Activated CD4-positive, alpha-beta memory T cell treated with anti-CD3 and anti-CD28 coated beads for 36 hours (primary cell): Measurements from ENCODE around the gene DNAL4. TPM values are rescaled to one million over a fixed set of nuclear protein-coding genes. Genes with fewer than 3 reads are reported as not detected.
"Not testable (repeated sequence)": the region's sequence is repeated elsewhere in the genome, so short reads cannot be mapped to it uniquely, and the experiment has no call there.

Experiments used
- CTCF ChIA-PET: fragments of 350-600 bp; sonication (Branson Sonifier 250); formaldehyde crosslinking; loops from one replicate; lab custom pipeline; 2021; ENCODE audit warnings: antibody characterized with exemption, inconsistent platforms; lab: Charles Lee
- POLR2A ChIA-PET: fragments of 350-600 bp; sonication (Branson Sonifier 250); formaldehyde crosslinking; loops from one replicate; lab custom pipeline; 2021; ENCODE audit warnings: antibody characterized with exemption; lab: Charles Lee
- DNase-seq: peaks from one replicate; pipeline ENCODE4 v3.0.0-alpha.2; 2020
- H3K27ac Mint-ChIP-seq: one replicate; pipeline ENCODE4 v1.8.0; 2021; ENCODE audit warnings: mixed read lengths
- H3K27me3 Mint-ChIP-seq: one replicate; pipeline ENCODE4 v1.8.0; 2021; ENCODE audit warnings: mixed read lengths
- H3K36me3 Mint-ChIP-seq: one replicate; pipeline ENCODE4 v1.8.0; 2021; ENCODE audit warnings: mixed read lengths
- H3K4me1 Mint-ChIP-seq: one replicate; pipeline ENCODE4 v1.8.0; 2021; ENCODE audit warnings: low read depth, mixed read lengths
- H3K4me3 Mint-ChIP-seq: one replicate; pipeline ENCODE4 v1.8.0; 2021; ENCODE audit warnings: mild to moderate bottlenecking, mixed read lengths
- H3K9me3 Mint-ChIP-seq: one replicate; pipeline ENCODE4 v1.8.0; 2021; ENCODE audit warnings: mixed read lengths
- intact Hi-C: fragments of 100-400 bp; cut with micrococcal nuclease; formaldehyde crosslinking; loops from one replicate; pipeline ENCODE4 v1.15.1; 2023
- total RNA-seq, 2 experiments: library from RNA; stranded (reverse); gene quantifications; one replicate each; pipeline ENCODE4 v1.2.3, GENCODE V29; 2021

The DNAL4 gene
- total RNA-seq, 2 experiments from 2014 or later, result 7.7 to 8.3 TPM

DNA sequence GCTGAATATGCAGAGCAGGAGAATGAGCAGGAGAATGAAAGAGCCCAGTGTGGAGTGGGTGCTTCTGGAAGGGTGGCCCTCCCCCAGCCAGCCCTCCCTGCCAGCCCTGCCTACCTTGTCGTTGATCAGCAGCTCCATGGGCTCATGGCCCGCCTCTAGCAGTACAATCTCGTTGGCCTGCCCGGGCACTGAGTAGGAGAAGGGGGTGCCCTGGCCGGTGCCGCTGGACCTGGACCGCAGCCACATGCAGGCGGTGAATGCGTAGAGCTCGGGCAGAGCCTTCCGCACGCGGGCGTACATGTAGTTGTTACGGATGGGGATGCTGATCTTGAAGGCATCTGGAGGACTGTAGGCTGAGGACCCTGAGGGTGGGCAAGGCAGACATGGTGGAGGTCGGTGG is 32.4 kb upstream of the DNAL4 start:
- no peaks in the 10 kb centered on the region for H3K36me3 Mint-ChIP-seq
- ChIA-PET POLR2A (no interaction called here), CTCF (no interaction called here)
- no peak for DNase-seq
- H3K4me3 Mint-ChIP-seq, result no peak overlapping the region
- intact Hi-C loops, result no loop called here
- no peaks in the 10 kb centered on the region for H3K4me1 Mint-ChIP-seq
- no peaks in the 10 kb centered on the region for H3K27me3 Mint-ChIP-seq
- no peak overlapping the region for H3K27ac Mint-ChIP-seq
- H3K9me3 Mint-ChIP-seq, result no peaks in the 10 kb centered on the region

DNA sequence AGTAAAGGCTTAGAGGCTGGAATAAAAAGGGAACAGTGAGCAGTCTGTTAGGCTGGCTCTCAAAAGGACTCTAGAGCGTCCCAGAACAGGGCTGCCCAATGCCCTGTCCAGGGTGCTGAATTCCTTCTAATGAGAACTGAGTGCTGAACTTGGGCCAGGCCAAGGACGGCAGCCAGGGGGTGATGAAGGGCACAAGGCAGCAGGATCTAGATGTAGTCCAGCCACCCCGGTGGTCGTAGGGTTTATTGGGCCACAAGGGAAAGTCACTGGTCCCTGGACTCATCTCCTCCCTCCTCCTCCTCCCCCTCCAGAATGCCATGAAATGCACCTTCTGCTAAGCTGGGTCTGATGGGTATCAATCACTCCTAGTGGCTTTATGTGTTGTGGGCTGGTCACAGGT is 30.6 kb upstream of the DNAL4 start:
- intact Hi-C loops, result no loop called here
- POLR2A ChIA-PET, result no interaction called here
- peak; percentile 55 for DNase-seq
- Mint-ChIP-seq H3K4me1 (no peaks in the 10 kb centered on the region), H3K27me3 (no peaks in the 10 kb centered on the region), H3K4me3 (no peak overlapping the region), H3K36me3 (no peaks in the 10 kb centered on the region), H3K9me3 (no peaks in the 10 kb centered on the region), H3K27ac (no peak overlapping the region)
- CTCF ChIA-PET, result interaction anchor here (0.7 to 1.0 kb wide), 2 partner anchors 19 to 1275 kb away, joined by 3 to 4 read pairs; partner anchors contain the start of gene NPTXR

DNA sequence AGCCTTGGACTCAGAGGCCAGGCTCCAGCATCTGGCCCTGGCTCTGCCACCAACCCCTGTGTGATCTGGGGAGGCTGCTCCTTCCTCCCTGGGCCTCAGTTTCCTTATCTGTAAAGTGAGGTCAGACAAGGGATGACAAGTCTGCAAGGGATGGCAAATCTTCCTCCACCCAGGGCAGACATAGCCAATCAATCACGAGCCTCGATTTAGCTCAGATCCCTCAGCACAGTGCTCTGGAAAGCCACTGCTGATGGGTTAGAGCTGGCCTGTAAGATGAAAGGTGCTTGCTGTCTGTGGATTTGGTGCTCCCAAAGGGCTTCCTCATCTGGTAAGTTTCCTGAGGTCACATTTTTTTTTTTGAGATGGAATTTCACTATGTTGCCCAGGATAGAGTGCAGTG is 29.7 kb upstream of the DNAL4 start:
- Mint-ChIP-seq H3K27ac (no peak overlapping the region), H3K4me1 (no peaks in the 10 kb centered on the region), H3K36me3 (no peaks in the 10 kb centered on the region), H3K4me3 (no peak overlapping the region), H3K9me3 (no peaks in the 10 kb centered on the region), H3K27me3 (no peaks in the 10 kb centered on the region)
- POLR2A ChIA-PET, result interaction anchor here (0.6 kb wide), 1 partner anchor 81 kb away, joined by 4 read pairs; no protein-coding TSS in a partner anchor
- intact Hi-C loops, result no loop called here
- no peak for DNase-seq
- CTCF ChIA-PET, result interaction anchor here (0.6 to 0.7 kb wide), 2 partner anchors 19 to 46 kb away, joined by 3 read pairs; no protein-coding TSS in a partner anchor

DNA sequence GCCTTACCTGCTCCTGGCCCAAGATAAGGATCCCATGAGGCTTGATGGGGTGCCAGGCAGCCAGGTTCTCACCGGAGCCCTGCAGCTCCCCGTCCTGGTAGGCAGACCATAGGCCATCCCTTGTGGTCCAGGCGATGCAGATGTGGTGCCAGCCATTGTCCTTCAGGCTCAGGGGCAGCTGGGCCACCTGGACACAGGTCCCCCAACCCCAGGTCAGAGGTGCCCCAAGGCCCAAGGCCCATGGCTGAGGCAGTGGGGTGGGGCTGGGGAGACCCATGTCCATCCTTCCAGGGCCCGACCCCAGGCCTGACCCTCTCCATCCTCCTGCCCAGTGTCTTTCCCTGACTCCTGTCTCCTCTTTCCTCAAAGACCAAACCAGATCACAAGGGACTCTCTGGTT is 29.1 kb upstream of the DNAL4 start:
- no peak overlapping the region for H3K4me3 Mint-ChIP-seq
- H3K27ac Mint-ChIP-seq, result no peak overlapping the region
- CTCF ChIA-PET, result interaction anchor here (0.7 kb wide), 1 partner anchor 47 kb away, joined by 3 read pairs; no protein-coding TSS in a partner anchor
- DNase-seq, result no peak
- intact Hi-C loops, result no loop called here
- no peaks in the 10 kb centered on the region for H3K36me3 Mint-ChIP-seq
- no peaks in the 10 kb centered on the region for H3K4me1 Mint-ChIP-seq
- H3K9me3 Mint-ChIP-seq, result no peaks in the 10 kb centered on the region
- no peaks in the 10 kb centered on the region for H3K27me3 Mint-ChIP-seq
- POLR2A ChIA-PET, result interaction anchor here (0.6 kb wide), 1 partner anchor 80 kb away, joined by 4 read pairs; no protein-coding TSS in a partner anchor

DNA sequence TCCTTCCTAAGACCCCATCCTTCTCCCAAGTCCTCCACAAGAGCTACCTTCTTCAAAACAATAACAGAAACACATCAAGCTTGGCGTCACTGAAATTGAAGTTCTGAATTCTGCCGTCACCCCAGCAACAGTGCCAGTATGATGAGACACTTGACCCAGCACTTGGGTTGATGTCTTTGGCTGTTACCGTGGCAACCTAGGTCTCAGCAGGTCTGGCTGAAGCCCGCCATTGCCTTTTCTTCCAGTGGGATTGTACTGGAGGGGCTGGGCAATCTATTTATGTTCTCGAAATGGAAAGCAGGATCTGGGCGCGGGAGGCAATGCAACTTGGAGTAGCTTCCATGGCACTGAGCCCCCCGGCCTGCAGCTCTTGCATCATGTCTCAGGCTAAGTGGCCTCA is 26.1 kb upstream of the DNAL4 start:
- POLR2A ChIA-PET, result no interaction called here

DNA sequence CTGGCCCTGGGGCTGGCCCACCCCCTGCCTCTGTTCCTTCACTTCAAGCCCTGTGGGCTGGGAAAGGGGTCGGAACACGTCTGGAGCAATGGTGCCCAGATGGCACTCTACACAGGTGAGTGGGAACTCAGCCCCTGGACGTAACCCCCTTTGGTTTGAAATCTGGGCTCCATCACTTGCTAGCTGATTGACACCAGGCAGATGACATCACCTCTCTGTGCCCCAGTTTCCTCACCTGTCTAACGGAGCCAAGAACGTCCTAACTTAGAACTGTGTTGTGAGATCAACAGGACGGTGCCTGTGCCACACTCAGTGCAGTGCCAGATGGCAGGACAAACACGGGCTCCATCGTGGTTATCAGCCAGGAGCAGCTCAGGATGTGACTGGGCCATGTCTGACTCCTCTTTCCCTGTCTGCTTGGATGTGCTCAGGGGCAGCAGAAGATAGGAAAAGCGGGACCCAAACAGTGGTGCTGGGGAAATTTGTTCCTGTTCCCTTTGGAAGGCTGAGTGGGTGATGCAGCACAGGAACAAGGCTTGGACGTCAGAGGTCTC is 25.5 kb upstream of the DNAL4 start:
- no peaks in the 10 kb centered on the region for H3K4me1 Mint-ChIP-seq
- POLR2A ChIA-PET, result no interaction called here
- CTCF ChIA-PET, result interaction anchor here (1.1 kb wide), 1 partner anchor 50 kb away, joined by 4 read pairs; no protein-coding TSS in a partner anchor
- no peaks in the 10 kb centered on the region for H3K27me3 Mint-ChIP-seq
- no peak for DNase-seq
- intact Hi-C loops, result no loop called here
- H3K4me3 Mint-ChIP-seq, result no peak overlapping the region
- no peaks in the 10 kb centered on the region for H3K9me3 Mint-ChIP-seq
- H3K36me3 Mint-ChIP-seq, result no peaks in the 10 kb centered on the region
- no peak overlapping the region for H3K27ac Mint-ChIP-seq

More for the DNA sequence above, 26.1 kb upstream of the DNAL4 start:
- no peak overlapping the region for H3K27ac Mint-ChIP-seq
- H3K4me1 Mint-ChIP-seq, result no peaks in the 10 kb centered on the region
- DNase-seq, result no peak
- CTCF ChIA-PET, result interaction anchor here (1.1 kb wide), 1 partner anchor 51 kb away, joined by 4 read pairs; no protein-coding TSS in a partner anchor
- no peaks in the 10 kb centered on the region for H3K9me3 Mint-ChIP-seq
- H3K36me3 Mint-ChIP-seq, result no peaks in the 10 kb centered on the region
- H3K4me3 Mint-ChIP-seq, result no peak overlapping the region
- H3K27me3 Mint-ChIP-seq, result no peaks in the 10 kb centered on the region
- intact Hi-C loops, result no loop called here

DNA sequence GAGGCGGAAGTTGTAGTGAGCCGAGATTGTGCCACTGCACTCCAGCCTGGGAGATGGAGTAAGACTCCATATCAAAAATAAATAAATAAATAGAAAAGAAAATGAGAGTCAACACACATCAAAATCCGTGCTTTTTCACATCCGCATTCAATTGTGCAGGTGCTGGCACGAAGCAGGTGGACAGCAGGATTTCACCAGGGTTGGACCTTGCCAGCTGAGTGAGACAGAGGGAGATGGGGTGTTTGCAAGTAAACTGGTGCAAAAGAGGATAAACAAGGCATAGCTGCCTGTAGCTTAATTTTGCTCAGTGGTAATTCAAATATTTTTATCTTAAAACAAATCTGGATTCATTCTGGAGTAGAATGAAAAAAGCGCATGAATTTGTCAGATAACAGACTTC is 23.3 kb upstream of the DNAL4 start:
- ChIA-PET POLR2A (no interaction called here), CTCF (no interaction called here)
- no peak overlapping the region for H3K27ac Mint-ChIP-seq
- no peaks in the 10 kb centered on the region for H3K27me3 Mint-ChIP-seq
- no peak for DNase-seq
- H3K36me3 Mint-ChIP-seq, result no peaks in the 10 kb centered on the region
- no peak overlapping the region for H3K4me3 Mint-ChIP-seq
- intact Hi-C loops, result no loop called here
- no peaks in the 10 kb centered on the region for H3K4me1 Mint-ChIP-seq
- H3K9me3 Mint-ChIP-seq, result no peaks in the 10 kb centered on the region

DNA sequence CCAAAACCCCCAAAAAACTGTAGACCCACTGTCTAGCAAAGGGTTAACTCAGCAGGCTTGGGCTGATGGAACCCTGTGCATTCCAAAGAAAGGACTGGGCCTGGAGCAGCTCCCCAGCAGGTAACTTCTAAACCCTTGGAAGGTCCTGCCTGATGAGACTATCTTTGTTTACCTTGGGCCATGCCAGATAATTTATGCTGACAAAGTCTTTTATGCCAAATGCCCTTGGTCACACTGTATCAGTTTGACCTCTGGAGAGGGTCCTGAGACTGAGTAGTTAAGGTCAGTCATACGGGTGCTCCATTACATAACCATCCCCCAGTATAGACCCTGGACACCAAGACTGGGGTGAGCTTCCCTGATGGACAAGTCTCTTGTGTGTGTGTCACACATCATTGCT is 21.9 kb upstream of the DNAL4 start:
- ChIA-PET POLR2A (no interaction called here), CTCF (no interaction called here)
- H3K4me1 Mint-ChIP-seq, result no peaks in the 10 kb centered on the region
- intact Hi-C loops, result no loop called here
- no peak overlapping the region for H3K4me3 Mint-ChIP-seq
- no peak for DNase-seq
- no peaks in the 10 kb centered on the region for H3K9me3 Mint-ChIP-seq
- H3K27me3 Mint-ChIP-seq, result peaks cover 4% of the 10 kb centered on the region
- no peaks in the 10 kb centered on the region for H3K36me3 Mint-ChIP-seq
- no peak overlapping the region for H3K27ac Mint-ChIP-seq

DNA sequence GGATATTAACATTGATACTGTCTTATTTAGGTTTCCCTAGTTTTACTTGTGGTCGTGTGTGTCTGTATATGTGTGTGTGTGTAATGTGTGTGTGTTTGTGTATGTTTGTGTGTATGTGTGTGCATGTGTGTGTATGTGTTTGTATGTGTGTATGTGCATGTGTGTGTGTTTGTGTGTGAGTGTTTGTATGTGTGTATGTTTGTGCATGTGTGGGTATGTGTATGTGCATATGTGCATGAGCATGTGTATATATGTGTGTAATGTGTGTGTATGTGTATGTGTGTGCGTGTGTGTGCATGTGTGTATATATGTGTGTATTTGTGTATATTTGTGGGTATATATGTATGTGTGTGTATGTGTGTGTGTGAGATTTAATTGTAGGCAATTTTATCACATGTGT is 17.3 kb upstream of the DNAL4 start:
- POLR2A ChIA-PET, result no interaction called here
- intact Hi-C loops, result no loop called here
- no peak for DNase-seq
- H3K4me3 Mint-ChIP-seq, result no peak overlapping the region
- peaks cover 2% of the 10 kb centered on the region for H3K36me3 Mint-ChIP-seq
- peaks cover 6% of the 10 kb centered on the region for H3K27me3 Mint-ChIP-seq
- no peak overlapping the region for H3K27ac Mint-ChIP-seq
- no peaks in the 10 kb centered on the region for H3K4me1 Mint-ChIP-seq
- H3K9me3 Mint-ChIP-seq, result peaks cover 6% of the 10 kb centered on the region
- CTCF ChIA-PET, result interaction anchor here (0.6 kb wide), 1 partner anchor 32 kb away, joined by 3 read pairs; no protein-coding TSS in a partner anchor

DNA sequence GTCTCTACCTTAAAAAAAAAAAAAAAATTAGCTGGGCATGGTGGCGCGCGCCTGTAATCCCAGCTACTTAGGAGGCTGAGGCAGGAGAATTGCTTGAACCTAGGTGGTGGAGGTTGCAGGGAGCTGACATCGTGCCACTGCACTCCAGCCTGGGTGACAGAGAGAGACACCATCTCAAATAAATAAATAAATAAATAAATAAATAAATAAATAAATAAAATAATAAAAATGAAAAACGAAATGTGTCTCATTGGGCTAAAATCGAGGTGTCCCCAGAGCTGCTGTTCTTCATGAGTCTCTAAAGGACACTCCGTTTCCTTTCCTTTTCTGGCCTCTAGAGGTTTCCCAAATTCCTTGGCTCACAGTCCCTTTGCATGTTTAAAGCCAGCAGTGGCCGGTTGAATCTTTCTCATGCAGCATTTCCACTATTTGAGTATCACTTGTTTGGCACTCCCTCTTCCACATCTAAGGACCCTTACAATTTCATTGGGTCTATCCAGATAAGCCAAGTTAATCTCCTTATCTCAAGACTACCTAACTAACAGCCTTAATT is 11.2 kb upstream of the DNAL4 start:
- POLR2A ChIA-PET, intact Hi-C loops, H3K4me3 Mint-ChIP-seq, H3K36me3 Mint-ChIP-seq, H3K27me3 Mint-ChIP-seq, DNase-seq, H3K27ac Mint-ChIP-seq, H3K4me1 Mint-ChIP-seq, CTCF ChIA-PET, H3K9me3 Mint-ChIP-seq: not testable (repeated sequence)

DNA sequence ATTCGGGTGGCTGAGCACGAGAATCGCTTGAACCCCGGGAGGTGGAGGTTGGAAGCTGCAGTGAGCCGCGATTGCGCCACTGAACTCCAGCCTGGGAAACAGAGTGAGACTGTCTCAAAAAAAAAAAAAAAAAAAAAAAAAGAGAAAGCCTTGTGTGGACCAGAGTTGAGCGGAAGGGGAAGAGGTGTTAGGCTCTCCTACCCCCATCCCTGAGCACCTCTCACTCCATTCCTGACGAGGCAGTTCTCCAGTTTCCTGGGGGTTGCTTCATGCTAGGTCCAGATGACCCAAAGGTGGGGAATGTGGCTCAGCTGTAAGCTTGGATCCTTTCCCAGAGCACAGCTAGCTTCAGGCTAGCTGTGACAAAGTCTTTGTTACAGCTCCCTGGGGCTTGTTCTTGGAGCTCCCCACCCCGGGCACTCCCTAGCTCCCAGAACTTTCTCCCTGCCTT is 8.8 kb upstream of the DNAL4 start:
- Mint-ChIP-seq H3K9me3 (no peaks in the 10 kb centered on the region), H3K4me3 (no peak overlapping the region), H3K27me3 (peaks cover 12% of the 10 kb centered on the region), H3K27ac (no peak overlapping the region), H3K4me1 (peaks cover 8% of the 10 kb centered on the region), H3K36me3 (no peaks in the 10 kb centered on the region)
- intact Hi-C loops, result no loop called here
- POLR2A ChIA-PET, result no interaction called here
- DNase-seq, result no peak
- CTCF ChIA-PET, result no interaction called here

DNA sequence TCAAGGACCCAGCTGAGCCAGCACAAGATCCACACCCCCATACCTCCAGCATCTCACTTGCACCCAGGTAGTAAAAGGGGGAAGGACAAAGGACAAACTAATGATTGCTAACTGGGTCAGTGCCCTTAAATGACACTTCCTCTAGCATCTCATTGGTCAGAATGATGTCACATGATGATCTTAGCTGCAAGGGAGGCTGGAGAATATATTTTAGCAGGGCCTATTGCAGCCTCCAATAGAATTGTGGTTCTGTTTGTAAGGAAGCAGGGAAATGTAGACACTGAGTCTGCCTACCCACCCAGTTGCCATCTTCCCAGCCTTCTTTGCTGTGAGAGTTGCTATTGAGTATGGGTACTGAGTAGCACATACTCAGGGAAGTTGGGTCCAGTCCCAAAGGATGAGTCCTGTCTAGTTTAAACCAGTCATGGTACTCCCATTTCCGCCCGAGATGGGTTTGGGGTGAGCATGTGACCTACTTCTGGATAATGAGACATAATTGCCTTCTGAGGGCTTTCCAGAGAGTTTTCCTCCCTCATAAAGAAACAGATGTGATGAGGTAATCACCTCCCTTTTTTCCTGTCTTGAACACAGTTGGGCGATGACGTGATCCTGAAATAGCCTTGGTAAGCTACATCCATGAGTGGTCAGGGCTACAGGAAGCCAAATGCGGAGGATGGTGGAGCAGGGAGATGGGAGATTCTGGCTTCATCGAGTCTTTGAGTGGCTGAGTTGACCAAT is 5.5 kb upstream of the DNAL4 start:
- Mint-ChIP-seq H3K4me3 (no peak overlapping the region), H3K4me1 (peaks cover 8% of the 10 kb centered on the region), H3K27me3 (peaks cover 25% of the 10 kb centered on the region), H3K27ac (no peak overlapping the region), H3K9me3 (no peaks in the 10 kb centered on the region), H3K36me3 (no peaks in the 10 kb centered on the region)
- ChIA-PET CTCF (interaction anchor here (0.6 kb wide), 1 partner anchor 157 kb away, joined by 3 read pairs; no protein-coding TSS in a partner anchor), POLR2A (no interaction called here)
- DNase-seq, result no peak
- intact Hi-C loops, result no loop called here
